Mucosa of descending colon (tissue), 3 donors: ENCODE measurements around the gene ADAM10. TPM values are rescaled to one million over a fixed set of nuclear protein-coding genes. Genes with fewer than 3 reads are reported as not detected.

Experiments
- ATAC-seq: fragments of 200-7000 bp; cut with Tn5 transposase; one replicate; pipeline ENCODE4 v1.9.1; 2020; ENCODE audit warnings: mild to moderate bottlenecking, moderate library complexity
- DNase-seq, 3 donors: peaks; one replicate each; pipeline ENCODE4 v3.0.0-alpha.2; 2020
- H3K36me3 ChIP-seq: fragments of 200-600 bp; one replicate; pipeline ENCODE4 v1.8.0; 2021; ENCODE audit warnings: low read depth, mild to moderate bottlenecking
- H3K4me1 ChIP-seq: fragments of 200-600 bp; one replicate; pipeline ENCODE4 v1.8.0; 2021; ENCODE audit warnings: low read depth, mild to moderate bottlenecking
- H3K4me3 ChIP-seq: fragments of 200-600 bp; one replicate; pipeline ENCODE4 v1.8.0; 2021; ENCODE audit warnings: mild to moderate bottlenecking
- H3K9me3 ChIP-seq: fragments of 200-600 bp; one replicate; pipeline ENCODE4 v1.8.0; 2021; ENCODE audit warnings: mild to moderate bottlenecking
- CTCF ChIP-seq: fragments of 200-600 bp; IDR thresholded peaks from one replicate; pipeline ENCODE4 v1.8.0; 2022; ENCODE audit warnings: antibody characterized with exemption, mild to moderate bottlenecking
- intact Hi-C, 2 donors: fragments of 100-400 bp; cut with DNase I in 1 of 2; cut with micrococcal nuclease in 1 of 2; formaldehyde crosslinking; loops; one replicate each; pipeline versions ENCODE4 v1.11.0 to v1.11.1; 2022; cut with DNase I, micrococcal nuclease
- total RNA-seq, 3 donors: library from RNA; stranded (reverse); fragmentation: NEBNext Ultra II Directional in 2 of 3; extraction: Animal tissue kit (Norgen Biotek cat#: 25700) in 2 of 3; gene quantifications; one replicate each; pipeline versions ENCODE4 v1.2.1 to v1.2.4, GENCODE V29; 2021 to 2023
- donor health status: DM: no; HTN: no; CAD: no; lungs with moderate emphysema.
- donor health status: DM: no; HTN: no; CAD: no.
- donor health status: DM: no; HTN: yes; CAD: no.

ADAM10 gene
- total RNA-seq, 3 donors from 2014 or later, result 109 to 178 (median 143) TPM

- H3K9me3 ChIP-seq, result peaks cover 13% of the 10 kb centered on the region
- no peak overlapping the region for H3K4me3 ChIP-seq
- no peaks in the 10 kb centered on the region for H3K36me3 ChIP-seq
- intact Hi-C loops, result no loop called here
- DNase-seq (no peak), ATAC-seq (no peak)
- no peak for TF ChIP-seq CTCF
- no peaks in the 10 kb centered on the region for H3K4me1 ChIP-seq
Observed at GRCh38 chr15:58699769-58700168, 49.7 kb downstream of the ADAM10 start.

- ATAC-seq (no peak), DNase-seq (no peak)
- Histone ChIP-seq H3K36me3 (no peaks in the 10 kb centered on the region), H3K9me3 (peaks cover 13% of the 10 kb centered on the region), H3K4me3 (no peak overlapping the region), H3K4me1 (no peaks in the 10 kb centered on the region)
- no peak for TF ChIP-seq CTCF
- intact Hi-C loops, result no loop called here
Observed at GRCh38 chr15:58698887-58699641, 50.4 kb downstream of the ADAM10 start.

GRCh38 chr15:58697220-58697619 is 52.3 kb downstream of the ADAM10 start:
- DNase-seq (no peak), ATAC-seq (no peak)
- intact Hi-C loops, result no loop called here

GRCh38 chr15:58696738-58697137 is 52.8 kb downstream of the ADAM10 start:
- DNase-seq (no peak), ATAC-seq (no peak)
- H3K36me3 ChIP-seq, result no peaks in the 10 kb centered on the region
- intact Hi-C loops, result no loop called here
- no peaks in the 10 kb centered on the region for H3K4me1 ChIP-seq
- H3K9me3 ChIP-seq, result peaks cover 13% of the 10 kb centered on the region
- no peak for TF ChIP-seq CTCF
- H3K4me3 ChIP-seq, result no peak overlapping the region

More at GRCh38 chr15:58697220-58697619, 52.3 kb downstream of the ADAM10 start:
- TF ChIP-seq CTCF, result no peak
- Histone ChIP-seq H3K4me3 (no peak overlapping the region), H3K36me3 (no peaks in the 10 kb centered on the region), H3K4me1 (no peaks in the 10 kb centered on the region), H3K9me3 (peaks cover 13% of the 10 kb centered on the region)

GRCh38 chr15:58694641-58695398 is 54.7 kb downstream of the ADAM10 start:
- DNase-seq (no peak), ATAC-seq (no peak)

More at GRCh38 chr15:58694641-58695398, 54.7 kb downstream of the ADAM10 start:
- no peaks in the 10 kb centered on the region for H3K4me1 ChIP-seq
- H3K4me3 ChIP-seq, result no peak overlapping the region
- TF ChIP-seq CTCF, result no peak
- no peaks in the 10 kb centered on the region for H3K36me3 ChIP-seq
- intact Hi-C loops, result no loop called here
- H3K9me3 ChIP-seq, result peaks cover 13% of the 10 kb centered on the region
